KMS-11 (cell line): ENCODE results near the gene PAPOLB.

Source experiments
- H2AFZ ChIP-seq: fragments of 200-600 bp; sonication (generic); 2 replicates; pipeline ENCODE4 v1.6.1; 2016; ENCODE audit warnings: antibody characterized with exemption, mixed run types, low read depth
- H3K27ac ChIP-seq: fragments of 200-600 bp; sonication (generic); 2 replicates; pipeline ENCODE4 v1.6.1; 2016; ENCODE audit warnings: mild to moderate bottlenecking, mixed run types
- H3K27me3 ChIP-seq: fragments of 200-600 bp; sonication (generic); 2 replicates; pipeline ENCODE4 v1.6.1; 2017; ENCODE audit warnings: mild to moderate bottlenecking, low read depth, mixed run types, moderate library complexity; ENCODE audit not compliant: insufficient read depth
- H3K36me3 ChIP-seq: fragments of 200-600 bp; sonication (generic); 2 replicates; pipeline ENCODE4 v1.6.1; 2017; ENCODE audit warnings: mild to moderate bottlenecking, mixed run types; ENCODE audit not compliant: insufficient read depth
- H3K4me1 ChIP-seq: fragments of 200-600 bp; sonication (generic); 2 replicates; pipeline ENCODE4 v1.6.1; 2016; ENCODE audit warnings: mild to moderate bottlenecking, low read depth, mixed run types; ENCODE audit not compliant: poor library complexity, severe bottlenecking
- H3K4me2 ChIP-seq: fragments of 200-600 bp; sonication (generic); 2 replicates; pipeline ENCODE4 v1.7.0; 2016; ENCODE audit warnings: mild to moderate bottlenecking, mixed run types
- H3K4me3 ChIP-seq: fragments of 200-600 bp; sonication (generic); IDR thresholded peaks from 2 replicates; pipeline ENCODE4 v1.6.1; 2017; ENCODE audit warnings: low read depth, low read length, mixed read lengths; ENCODE audit not compliant: insufficient read depth
- H3K79me2 ChIP-seq: fragments of 200-600 bp; sonication (generic); 2 replicates; pipeline ENCODE4 v1.6.1; 2016; ENCODE audit warnings: low read depth, mixed run types; ENCODE audit not compliant: insufficient read depth
- H3K9ac ChIP-seq: fragments of 200-600 bp; sonication (generic); 2 replicates; pipeline ENCODE4 v1.6.1; 2016; ENCODE audit warnings: mild to moderate bottlenecking, mixed run types
- H4K20me1 ChIP-seq: fragments of 200-600 bp; sonication (generic); 2 replicates; pipeline ENCODE4 v1.6.1; 2016; ENCODE audit warnings: mild to moderate bottlenecking, mixed run types; ENCODE audit not compliant: insufficient read depth
- CTCF ChIP-seq: fragments of 200-600 bp; sonication (generic); conservative IDR thresholded peaks from 2 replicates; pipeline ENCODE4 v1.6.1; 2017; ENCODE audit warnings: low read depth, mild to moderate bottlenecking, antibody characterized with exemption, low read length, moderate library complexity, mixed read lengths

The PAPOLB gene

DNA sequence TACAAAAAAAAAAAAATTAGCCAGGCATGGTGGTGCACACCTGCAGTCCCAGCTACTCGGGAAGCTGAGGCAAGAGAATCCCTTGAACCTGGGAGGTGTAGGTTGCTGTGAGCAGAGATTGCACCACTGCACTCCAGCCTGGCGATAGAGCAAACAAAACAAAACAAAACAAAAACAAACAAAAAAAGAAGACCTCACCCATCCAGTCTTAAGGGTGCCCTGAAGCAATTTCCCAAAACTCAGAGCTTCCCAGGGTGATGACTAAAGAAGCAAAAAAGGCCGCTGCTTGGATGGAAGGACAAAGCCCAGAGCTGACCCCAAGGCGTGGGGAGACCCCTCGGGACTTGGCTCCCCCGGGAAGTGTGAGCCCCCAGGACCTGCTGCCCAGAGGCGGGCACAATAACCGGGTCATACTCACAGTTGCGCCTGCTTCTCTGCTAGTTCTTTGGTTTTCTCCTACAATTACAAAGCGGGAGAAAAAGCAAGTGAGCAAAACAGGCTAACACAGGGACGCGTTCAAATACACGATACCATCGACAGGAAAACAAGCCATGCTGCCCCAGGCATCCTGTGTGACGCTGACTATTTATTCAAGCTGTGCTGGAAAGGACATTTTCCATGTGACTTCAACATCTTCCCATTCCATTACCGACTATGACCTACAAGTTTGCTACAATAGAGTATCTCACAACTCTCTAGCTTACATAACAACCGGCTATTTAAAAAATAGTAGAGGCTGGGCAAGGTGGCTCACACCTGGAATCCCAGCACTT lies 29.9 kb downstream of the PAPOLB start:
- TF ChIP-seq CTCF, result no peak
- H4K20me1 ChIP-seq, result no peaks in the 10 kb centered on the region
- no peaks in the 10 kb centered on the region for H3K4me1 ChIP-seq
- no peak overlapping the region for H3K4me2 ChIP-seq
- no peak overlapping the region for H2AFZ ChIP-seq
- no peak overlapping the region for H3K4me3 ChIP-seq
- H3K36me3 ChIP-seq, result no peaks in the 10 kb centered on the region
- H3K9ac ChIP-seq, result no peak overlapping the region
- no peak overlapping the region for H3K27ac ChIP-seq
- H3K79me2 ChIP-seq, result no peaks in the 10 kb centered on the region
- no peaks in the 10 kb centered on the region for H3K27me3 ChIP-seq

GRCh38 chr7:4830176-4830575 lies 31.7 kb downstream of the PAPOLB start:
- H2AFZ ChIP-seq, result no peak overlapping the region
- no peaks in the 10 kb centered on the region for H3K4me1 ChIP-seq

DNA sequence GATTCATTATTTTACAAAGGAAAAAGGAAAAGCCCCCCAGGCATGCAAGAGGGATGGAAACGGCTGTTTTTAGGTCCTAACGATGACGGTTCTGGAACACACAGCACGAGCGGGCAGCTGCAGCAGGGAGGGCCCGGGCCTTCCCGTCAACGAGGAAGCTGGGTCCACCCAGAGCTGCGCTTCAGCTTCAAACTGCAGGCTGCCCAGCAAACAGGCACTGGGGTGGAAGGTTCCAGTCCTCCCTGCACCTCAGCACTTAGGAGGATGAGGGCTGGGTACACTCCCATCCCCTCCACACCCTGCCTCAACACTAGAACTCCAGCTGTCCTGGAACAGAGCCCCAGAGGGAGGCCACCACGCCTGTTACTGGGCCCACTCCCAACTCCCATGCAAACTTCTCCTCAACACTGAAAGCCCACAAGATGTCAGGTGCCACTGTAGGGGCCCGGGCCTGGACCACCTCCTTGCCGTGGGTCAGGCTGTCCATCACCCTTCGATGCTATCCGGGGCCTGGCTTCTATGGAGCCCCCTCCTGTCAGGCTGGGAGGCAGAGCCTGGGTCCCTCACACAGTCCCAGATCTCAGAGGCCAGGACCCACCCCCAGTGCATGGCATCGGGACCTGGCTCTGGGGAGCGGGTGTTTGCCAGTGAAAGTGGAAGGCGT lies 33.0 kb downstream of the PAPOLB start:
- Histone ChIP-seq H3K4me2 (no peak overlapping the region), H3K79me2 (no peaks in the 10 kb centered on the region), H3K36me3 (no peaks in the 10 kb centered on the region), H4K20me1 (no peaks in the 10 kb centered on the region), H3K9ac (no peak overlapping the region), H3K4me1 (no peaks in the 10 kb centered on the region), H3K27me3 (no peaks in the 10 kb centered on the region), H3K27ac (no peak overlapping the region), H2AFZ (no peak overlapping the region), H3K4me3 (no peak overlapping the region)
- TF ChIP-seq CTCF, result no peak

More at GRCh38 chr7:4830176-4830575, 31.7 kb downstream of the PAPOLB start:
- Histone ChIP-seq H3K27ac (no peak overlapping the region), H3K79me2 (no peaks in the 10 kb centered on the region), H3K27me3 (no peaks in the 10 kb centered on the region), H4K20me1 (no peaks in the 10 kb centered on the region), H3K36me3 (no peaks in the 10 kb centered on the region), H3K4me3 (no peak overlapping the region), H3K4me2 (no peak overlapping the region), H3K9ac (no peak overlapping the region)
- TF ChIP-seq CTCF, result no peak

DNA sequence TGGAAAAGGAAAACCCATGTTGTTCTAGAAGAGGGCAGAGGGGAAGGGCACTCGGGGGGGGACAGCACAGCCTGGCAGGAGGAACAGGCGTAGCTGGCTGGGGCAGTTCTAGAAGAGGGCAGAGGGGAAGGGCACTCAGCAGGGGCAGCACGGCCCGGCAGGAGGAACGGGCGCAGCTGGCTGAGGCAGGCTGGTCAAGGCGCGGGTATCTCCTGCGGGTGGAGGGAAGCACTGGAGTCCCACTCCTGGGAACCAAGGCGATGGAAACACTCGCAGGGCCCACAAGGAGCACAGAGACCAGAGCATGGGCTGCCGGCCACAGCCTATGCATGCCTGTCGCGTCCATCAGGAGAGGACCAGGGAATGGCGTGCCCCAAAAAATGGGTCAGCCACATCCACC lies 36.7 kb downstream of the PAPOLB start:
- H3K36me3 ChIP-seq, result no peaks in the 10 kb centered on the region
- H3K9ac ChIP-seq, result no peak overlapping the region
- H3K27me3 ChIP-seq, result no peaks in the 10 kb centered on the region
- H2AFZ ChIP-seq, result no peak overlapping the region
- H3K4me3 ChIP-seq, result no peak overlapping the region
- H3K79me2 ChIP-seq, result no peaks in the 10 kb centered on the region
- no peaks in the 10 kb centered on the region for H4K20me1 ChIP-seq
- no peaks in the 10 kb centered on the region for H3K4me1 ChIP-seq
- no peak for TF ChIP-seq CTCF
- H3K4me2 ChIP-seq, result no peak overlapping the region
- no peak overlapping the region for H3K27ac ChIP-seq
